Globus pallidus (tissue), 1 donor: Measurements from ENCODE around the gene MPHOSPH8.
A peak's percentile ranks its signal among the peaks of the same experiment; 100 is the strongest.
"Not testable (repeated sequence)": the region's sequence is repeated elsewhere in the genome, so short reads cannot be mapped to it uniquely, and the experiment has no call there.

ENCODE experiments used
- DNase-seq: peaks from one replicate; pipeline ENCODE4 v3.0.0-alpha.2; 2015; ENCODE audit warnings: low spot score

Gene MPHOSPH8

DNA sequence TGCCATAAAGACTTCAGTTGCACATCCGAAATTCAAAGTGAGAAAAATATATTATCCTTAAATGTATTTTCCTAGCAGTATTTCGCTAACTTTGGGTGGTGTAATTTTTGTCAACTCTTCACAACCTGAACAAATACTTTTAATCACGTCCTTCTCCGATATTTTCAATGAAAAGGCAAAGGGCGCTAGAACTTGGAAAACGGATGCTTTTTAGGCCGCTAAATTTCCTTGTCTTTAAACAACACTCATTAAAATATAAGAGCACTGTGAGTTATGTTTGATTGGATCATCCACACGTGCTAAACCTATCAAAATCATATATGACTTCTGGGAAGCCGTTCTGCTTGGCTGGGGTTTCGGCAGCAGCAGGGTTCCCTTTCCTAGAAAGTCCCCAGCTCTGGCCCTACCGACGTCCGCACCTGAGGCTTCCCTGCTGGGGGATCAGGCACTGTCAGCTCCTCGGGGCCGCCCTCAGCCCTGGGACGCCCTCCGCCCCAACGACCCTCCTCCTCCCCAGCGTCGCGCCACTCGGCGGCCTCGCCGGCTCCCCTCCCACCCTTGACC lies 462 bp upstream of the MPHOSPH8 start:
- DNase-seq = no peak

DNA sequence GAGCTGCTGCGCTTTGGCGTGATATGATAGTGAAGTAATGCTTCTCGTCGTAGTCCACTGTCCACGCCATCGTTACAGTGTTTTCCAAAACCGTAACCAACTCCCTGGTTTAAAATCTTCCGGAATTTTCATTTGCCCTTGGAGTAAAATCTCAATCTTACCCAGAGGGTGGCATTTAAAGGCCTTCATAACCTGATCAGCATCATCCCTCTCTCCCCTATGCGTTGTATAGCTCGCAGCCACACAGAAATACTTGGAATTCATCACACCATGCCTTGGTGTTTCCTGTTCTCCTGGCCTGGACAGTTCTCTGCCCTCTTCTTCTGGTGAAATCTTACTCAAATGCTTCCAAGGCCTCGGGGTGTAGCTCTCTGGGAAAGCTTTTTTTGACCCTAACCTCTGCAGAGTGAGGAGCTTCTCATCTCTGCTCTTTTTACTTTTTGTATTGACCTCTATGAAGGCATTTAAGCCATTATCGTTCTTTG lies 839 bp downstream of the MPHOSPH8 start:
- DNase-seq = no peak

DNA sequence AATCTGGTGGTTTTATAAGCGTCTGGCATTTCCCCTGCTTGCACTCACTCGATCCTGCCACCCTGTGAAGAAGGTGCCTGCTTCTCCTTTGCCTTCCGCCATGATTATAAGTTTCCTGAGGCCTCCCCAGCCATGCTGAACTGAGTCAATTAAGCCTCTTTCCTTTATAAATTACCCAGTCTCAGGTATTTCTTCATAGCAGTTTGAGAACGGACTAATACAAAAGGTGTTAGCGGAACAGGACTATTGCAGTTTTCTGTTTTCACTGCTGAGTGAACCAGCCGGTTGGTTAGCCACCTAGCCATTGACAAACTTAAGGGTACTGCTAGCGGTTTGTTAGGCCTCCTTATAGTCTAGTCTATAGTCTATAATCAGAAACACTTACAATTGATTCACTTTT lies 2.5 kb downstream of the MPHOSPH8 start:
- DNase-seq = not testable (repeated sequence)

DNA sequence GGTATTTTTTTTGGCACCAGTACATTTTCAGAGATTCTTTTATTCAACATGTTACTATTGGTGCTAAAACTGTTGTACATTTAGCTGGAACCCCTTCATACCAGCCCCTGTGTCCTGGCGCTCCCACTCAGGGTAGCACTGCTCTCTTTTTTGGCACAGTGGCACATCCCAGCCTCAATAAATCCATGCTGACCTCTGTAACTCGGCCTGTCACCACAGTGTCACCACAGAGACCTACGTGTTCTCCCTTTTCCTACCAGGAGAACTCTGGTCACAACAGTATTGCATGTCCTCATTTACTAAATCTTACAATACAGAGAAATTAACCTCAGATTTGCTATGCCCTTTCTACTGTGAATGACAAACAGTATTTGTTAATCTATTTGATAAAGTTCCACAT lies 10.2 kb downstream of the MPHOSPH8 start:
- no peak for DNase-seq

DNA sequence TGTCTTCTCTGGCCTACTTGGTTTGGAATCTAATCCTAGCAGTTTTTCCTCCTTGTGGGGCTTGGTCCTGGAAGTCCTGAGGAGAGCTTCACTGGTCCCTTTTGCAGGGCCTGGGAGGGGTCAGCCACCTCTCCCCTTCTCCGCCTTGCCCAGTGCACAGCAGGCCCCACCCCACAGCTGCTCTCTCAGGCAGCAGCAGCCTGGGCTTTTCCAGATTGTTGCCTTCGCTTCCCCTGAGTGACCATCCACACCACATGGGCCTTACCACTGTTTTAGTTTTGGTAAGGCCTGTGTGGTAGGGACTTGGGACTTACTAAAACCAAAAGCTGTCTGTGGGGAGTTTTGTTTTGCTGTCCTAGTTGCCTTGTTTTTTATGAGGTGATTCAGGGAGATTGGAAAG lies 11.5 kb downstream of the MPHOSPH8 start:
- no peak for DNase-seq

DNA sequence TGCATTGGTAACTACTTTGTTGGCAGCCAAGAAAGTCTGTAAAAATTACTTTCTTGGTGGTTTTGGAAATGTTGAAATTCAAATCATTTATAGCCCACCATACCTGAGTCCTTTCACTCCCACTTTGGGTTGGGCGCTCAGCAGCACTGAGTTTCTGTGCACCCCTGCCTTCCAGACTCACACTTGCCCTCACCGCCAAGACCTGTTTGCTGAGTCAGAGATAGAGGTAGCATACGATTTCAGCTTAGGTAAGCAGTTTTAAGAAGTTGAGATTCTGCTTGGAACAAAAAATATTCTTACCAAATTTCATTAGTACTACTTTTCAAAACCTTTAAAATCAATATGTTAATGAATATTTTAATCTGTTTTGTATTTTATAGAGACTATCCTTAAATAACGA lies 12.6 kb downstream of the MPHOSPH8 start:
- DNase-seq = no peak

DNA sequence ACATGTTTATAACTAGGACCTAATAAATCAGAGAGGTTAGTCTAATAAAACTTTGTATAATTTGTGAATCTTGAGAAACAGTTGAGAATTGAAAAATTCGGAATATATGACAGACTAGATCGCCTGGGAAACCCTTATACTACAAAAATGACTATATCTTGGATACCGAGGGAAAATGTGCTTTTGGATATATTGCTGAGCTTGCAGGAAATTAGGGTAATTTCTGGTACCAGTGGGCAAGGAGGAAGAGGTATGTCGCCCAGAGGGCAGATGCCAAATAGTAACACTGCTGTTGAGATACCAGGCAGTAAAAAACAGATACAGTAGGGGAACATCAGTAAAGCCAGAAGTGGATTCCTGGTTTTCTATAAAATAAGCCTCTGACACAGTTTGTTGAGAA lies 17.3 kb downstream of the MPHOSPH8 start:
- DNase-seq = no peak

DNA sequence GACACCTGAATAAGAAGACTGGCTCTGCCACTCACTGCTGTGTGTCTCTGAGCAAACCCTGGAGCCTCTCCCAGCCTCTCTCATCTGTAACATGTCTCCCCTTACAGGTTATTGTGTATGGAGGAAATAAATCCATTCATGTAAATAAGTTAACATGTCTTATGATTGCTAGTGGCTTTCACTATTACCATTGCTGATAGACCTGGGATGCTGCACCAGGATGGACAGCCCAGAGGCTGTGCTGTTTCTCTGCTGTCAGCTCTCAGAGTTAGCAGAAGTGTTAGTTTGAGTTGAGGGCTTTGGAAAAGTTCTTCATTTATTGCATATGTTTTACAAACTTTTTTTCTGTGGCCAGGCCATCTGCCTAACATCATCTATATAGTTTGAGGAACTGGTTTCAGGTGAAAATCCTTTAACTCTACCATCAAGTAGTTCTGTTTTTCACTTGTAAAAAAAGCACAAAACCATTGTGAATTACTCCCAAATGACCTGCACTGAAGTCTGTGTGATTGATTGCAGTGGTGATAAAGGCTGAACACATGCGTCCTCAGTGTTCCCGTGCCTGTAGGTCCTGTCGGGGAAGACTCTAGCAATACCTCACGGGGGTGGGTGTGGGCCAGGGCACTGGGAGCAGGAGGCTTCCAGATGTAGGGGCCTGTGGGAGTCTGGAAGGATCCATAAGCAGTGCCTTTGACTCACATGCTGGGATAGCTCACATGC lies 24.6 kb downstream of the MPHOSPH8 start:
- DNase-seq = no peak

DNA sequence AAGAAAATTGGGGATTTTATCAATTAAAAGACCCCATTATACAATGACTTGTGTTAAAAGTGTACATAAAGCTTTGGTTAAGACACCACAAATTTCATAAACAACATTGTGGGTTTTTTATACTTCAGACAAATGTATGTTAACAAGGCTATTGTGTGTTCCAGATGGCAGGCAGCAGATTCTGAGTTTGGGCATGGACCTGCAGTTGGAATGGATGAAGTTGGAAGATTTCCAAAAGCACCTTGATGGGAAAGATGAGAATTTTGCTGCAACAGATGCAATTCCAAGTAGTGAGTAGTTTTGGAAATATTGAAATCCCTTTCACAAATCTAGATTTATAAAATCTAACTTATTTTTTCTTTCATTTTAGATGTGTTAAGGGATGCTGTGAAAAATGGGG lies 25.4 kb downstream of the MPHOSPH8 start:
- no peak for DNase-seq

DNA sequence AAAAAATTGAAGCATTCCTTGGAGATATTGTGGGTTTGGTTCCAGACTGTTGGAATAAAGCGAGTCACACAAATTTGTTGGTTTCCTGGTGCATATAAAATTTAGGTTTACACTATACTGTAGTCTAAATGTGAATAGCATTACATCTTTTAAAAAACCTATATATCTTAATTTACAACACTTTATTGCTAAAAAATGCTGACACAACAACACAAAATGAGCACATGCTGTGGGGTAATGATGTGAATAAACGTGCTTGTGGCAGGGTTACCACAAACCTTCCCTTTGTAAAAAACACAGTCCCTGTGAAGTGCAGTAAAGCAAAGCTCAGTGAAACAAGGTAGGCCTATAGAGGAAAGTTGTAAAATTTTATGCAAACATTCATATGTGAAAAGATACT lies 27.7 kb downstream of the MPHOSPH8 start:
- no peak for DNase-seq

DNA sequence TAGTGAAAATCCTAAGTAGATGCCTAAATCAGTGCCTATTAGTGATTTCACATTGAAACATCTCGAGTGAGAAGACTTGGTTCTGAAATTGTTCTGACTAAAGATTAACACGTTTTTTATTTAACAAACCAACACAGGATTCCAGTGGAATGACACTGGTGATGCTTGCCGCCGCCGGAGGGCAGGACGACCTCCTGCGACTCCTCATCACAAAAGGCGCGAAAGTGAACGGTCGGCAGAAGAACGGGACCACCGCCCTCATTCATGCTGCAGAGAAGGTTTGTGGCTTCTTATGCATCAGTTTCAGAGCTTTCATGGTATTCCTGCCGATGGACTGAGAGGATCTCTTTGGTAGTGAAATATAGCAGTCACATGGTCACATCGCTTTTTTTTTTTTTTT lies 28.1 kb downstream of the MPHOSPH8 start:
- DNase-seq = no peak

DNA sequence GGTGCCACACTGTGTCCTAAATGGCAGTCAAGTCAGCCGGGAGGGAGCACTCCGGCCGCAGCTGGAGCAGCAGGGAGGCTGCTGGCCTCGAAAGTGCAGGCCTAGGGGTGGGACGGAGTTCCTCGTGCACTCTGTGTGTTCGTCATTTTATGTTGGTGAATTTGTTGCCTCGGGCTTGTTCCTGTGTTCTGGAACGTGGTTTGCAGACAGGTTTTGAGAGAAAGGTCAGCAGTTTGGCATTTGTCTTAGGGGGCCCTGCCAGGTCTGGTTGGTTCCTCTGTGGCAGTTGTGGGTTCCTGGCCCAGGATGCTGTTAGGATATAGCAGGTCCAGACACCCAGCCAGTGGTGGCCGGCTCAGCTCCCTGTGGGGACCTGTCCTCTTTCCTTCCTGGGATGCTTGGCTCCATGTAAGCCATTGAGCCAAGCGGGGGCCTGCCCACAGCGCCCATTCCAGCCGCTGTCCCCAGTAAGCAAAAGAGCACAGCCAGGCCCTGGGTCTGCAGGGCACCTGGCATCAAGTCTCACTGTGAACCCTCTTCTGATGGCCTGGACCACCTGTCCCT lies 30.0 kb downstream of the MPHOSPH8 start:
- DNase-seq = no peak

DNA sequence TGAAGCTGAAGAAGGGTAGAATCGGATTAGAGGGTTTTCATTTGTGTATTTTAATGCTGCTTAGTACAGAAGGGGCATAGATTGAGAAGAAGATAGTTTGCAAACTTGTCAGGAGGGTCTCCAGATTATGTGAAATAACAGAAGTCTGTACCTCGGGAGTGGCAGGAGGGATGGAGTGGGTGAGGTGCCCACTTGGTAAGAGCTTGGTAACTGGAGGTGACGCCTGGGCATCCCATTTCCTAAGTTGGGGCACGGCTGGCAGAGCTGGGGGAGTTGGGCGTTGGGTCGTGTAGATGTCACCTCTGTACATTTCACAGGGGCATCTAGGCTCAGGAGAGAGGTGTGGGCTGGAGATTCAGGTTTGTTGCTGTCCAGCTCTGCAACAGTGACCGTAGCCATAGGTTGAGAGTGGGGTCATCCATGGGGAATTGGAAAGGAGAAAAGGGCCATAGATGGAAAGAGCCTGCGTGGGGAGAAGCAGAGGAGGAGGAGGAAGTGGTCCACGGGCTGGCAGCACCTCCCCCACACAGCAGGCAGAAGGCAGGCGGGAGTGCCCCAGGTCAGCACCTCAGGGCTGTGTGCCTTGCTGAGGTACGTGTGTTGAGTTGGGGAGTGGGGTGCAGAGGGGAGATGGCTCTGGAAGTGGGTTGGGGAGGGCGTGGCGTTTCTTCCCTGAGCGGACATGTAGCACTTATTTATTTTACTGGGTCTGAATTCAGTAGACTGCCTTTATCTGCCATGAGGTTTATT lies 31.2 kb downstream of the MPHOSPH8 start:
- DNase-seq = no peak

DNA sequence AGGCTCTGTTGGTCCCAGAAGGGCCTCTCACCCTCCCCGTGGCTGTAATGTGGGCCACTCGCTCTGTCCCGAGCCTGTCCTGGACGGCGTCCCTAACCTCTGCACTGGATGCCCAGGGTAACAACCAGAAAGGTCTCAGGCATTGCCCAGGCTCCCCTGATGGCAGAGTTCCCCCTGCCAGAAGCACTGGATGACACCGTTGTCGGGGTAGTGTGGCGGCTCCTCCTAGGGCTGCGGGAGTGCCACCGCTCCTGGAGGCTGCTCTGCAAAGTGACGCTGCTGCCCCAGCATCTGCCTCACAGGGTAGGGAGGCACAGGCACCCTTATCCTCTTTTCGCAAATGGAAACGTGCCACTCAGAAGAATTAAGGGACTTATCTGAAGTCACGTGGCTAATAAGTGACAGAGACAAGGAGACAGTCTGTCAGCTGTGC lies 32.0 kb downstream of the MPHOSPH8 start:
- peak; percentile 11 for DNase-seq

DNA sequence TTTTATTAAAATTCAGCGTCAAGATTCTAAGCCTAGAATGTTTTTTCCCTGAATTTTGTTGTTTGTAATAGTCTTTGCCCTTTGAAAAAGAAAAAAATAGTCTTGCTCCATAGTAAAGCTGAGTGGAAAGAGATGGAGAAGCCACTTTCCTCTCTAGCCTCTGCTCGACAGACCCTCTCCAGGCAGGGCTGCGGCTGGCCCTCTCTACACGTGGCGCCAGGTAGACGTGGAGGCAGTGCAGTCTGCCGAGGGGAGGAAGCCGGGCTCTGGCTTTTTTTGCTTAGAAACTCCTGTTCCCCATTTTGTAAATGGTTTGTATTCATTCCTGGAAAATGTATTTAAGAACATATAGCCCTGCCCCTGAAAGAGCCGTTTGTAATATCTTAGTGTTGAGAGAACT lies 35.3 kb downstream of the MPHOSPH8 start:
- no peak for DNase-seq

DNA sequence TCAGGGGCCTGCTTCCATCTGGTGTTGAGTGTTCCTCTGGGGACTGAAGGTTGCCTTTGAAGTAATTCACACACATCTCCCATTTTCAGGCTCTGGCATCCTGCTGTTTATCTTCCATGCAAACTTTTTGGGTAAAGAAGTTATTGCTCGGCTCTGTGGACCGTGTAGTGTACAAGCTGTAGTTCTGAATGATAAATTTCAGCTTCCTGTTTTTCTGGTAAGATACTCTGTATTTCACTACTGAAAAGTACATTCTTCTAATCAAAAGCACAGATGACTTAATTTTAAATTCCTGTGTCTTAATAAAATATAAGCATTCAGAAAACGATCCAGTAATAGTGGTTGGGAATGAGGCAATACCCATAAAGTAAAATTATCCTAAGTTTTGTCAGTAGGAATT lies 36.7 kb downstream of the MPHOSPH8 start:
- DNase-seq = no peak

DNA sequence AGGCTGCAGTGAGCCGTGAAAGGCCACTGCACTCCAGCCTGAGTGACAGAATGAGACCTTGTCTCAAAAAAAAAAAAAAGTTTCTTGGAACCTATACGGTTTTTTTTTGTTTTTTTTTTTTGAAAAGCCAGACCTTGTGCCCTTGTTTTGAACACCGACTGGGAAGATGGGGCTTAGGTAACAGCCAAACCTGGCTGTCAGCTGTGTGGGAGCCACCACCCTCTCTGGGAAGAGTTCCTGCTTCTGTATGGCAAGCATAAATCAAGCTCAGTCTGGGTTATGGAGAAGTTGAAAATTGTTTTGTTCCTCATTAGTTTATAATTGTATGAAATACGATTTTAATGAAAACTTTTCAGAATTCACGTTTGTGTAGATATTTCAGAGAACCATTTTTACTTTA lies 39.5 kb downstream of the MPHOSPH8 start:
- no peak for DNase-seq

DNA sequence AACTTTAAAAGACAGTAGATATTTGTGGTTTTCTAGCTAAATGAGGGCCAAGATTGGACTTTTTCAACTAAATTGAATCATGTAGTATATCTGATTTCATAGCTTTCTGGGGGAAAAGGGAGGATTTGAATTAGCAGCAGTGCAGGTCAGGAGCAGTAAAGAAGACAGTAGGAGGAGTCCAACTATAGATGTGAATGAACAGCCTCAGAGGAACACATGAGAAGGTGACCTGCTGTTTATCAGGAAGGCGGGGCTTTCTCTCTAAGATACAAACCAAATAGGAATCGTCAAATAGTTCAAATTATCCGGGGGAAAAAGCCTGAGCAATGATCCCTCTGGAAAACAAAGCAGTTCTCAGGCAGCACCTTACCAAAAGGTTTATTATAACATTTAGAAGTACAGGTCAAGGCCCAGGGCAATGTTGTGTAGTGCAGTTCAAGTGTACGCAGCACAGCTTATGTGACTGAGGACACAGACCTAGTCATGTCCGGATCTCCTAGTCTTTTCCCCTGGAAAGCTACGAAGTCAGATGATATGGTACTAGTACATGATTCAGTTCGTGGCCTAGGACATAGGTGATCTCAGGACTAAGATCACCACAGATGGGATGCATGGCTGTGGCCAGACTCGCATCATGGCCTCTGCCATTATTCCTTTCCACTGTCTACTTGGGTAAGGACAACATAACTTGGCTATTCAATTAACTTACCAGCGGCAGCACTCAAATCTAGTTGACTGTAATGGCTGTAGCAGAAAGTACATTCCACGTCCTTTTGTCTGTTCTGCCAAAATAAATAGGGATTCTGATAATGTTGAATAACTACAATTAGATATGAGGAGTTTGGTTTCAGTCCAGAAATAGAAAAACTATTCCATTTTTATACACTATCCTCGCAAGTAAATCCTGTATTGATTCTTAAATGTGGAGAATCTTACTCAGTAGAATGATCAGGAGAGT lies 40.3 kb downstream of the MPHOSPH8 start:
- DNase-seq = no peak

DNA sequence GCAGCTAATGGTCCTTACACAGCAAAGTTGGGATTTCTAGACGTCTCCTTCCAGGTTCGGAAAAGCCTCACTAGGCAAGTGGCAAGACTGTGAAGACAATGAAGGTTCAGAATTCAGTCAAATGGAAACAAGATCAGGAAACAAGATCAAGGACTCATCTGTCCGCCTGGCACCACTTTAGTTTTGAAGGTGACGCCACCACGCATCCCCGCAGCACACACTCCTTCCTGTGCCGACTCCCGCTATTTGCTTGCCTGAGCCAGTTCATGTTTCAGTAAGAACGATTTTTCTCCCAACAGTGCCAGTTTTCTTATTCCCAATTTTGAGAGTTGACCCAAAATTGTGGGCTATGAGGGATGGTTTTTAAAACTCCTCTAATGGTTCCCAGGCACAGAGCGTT lies 41.4 kb downstream of the MPHOSPH8 start:
- DNase-seq = no peak

DNA sequence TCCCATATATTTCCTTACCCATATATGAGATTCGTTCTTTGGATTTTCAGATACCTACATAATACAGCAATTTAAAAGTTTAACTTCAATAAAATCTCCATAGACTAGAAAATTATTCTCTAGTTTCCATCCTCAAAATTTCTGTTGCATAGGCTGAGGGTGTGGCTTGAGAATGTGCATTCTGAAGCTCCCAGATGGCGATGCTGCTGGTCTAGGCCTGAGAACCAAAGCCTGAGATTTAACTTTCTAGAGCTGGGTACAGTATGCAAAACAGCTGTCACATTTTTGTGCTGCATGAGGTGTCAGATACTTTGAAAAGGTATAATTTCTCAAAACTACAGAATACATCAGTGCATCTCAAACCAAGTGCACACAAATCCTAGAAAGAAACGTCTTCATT lies 42.7 kb downstream of the MPHOSPH8 start:
- no peak for DNase-seq

DNA sequence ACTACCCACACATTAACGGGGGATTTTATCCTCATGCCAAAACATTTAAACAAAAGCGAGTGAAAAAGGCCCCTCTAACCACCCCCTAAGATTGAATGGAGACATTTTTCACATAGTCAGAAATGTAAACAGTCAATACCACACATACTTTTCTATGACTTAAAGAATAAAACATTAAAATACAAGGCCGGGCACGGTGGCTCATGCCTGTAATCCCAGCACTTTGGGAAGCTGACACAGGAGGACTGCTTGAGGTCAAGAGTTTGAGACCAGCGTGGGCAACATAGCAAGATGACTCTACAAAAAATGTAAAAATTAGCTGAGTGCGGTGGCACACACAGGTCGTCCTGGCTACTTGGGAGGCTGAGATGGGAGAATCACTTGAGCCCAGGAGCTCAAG lies 47.3 kb downstream of the MPHOSPH8 start:
- no peak for DNase-seq

DNA sequence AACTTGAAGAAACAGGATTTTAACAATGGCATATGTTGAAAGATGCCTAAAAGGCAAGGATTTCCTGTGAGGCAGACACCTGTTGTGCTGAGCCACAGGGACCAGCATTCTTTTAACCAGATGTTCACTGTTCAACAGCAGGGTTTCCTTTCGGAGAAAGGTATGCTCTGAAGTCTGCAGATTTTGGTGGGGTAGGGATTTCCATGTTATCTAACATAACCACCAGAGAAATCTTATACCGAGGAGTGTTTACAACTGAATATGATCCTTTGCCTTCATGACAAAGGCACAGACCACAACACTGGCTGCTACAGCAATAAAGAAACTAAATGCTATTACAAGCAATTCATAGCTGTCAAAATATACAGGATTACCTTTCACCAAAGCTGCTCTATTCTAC lies 48.1 kb downstream of the MPHOSPH8 start:
- no peak for DNase-seq
